IMR-90 (cell line): ENCODE measurements around the gene SNRPB. TPM values are rescaled to one million over a fixed set of nuclear protein-coding genes. Genes with fewer than 3 reads are reported as not detected.

Experiments
- ATAC-seq: fragments of 200-7000 bp; cut with Tn5 transposase; 2 replicates; pipeline ENCODE4 v1.9.1; 2020; ENCODE audit warnings: low read depth, mild to moderate bottlenecking, moderate library complexity
- BruUV-seq: library from RNA; stranded (reverse); fragments of 400-500 nt; replicated peaks from 2 replicates; lab custom pipeline; 2021; lab: Mats Ljungman, UMichigan
- CTCF ChIA-PET: fragments of 300-600 bp; formaldehyde crosslinking; extraction: SDS; loops from one replicate; lab custom pipeline; 2021; ENCODE audit warnings: antibody characterized with exemption; lab: Yijun Ruan, JAX
- POLR2A ChIA-PET: fragments of 300-600 bp; sonication (Branson Sonifier 250); formaldehyde crosslinking; loops from one replicate; lab custom pipeline; 2022; ENCODE audit warnings: antibody characterized with exemption; ENCODE audit not compliant: unreplicated experiment; lab: Charles Lee
- DNase-seq: peaks from one replicate; pipeline ENCODE4 v3.0.0; 2013
- H2AFZ ChIP-seq: replicated peaks from 2 replicates; pipeline ENCODE3; 2013; ENCODE audit warnings: low read length, mild to moderate bottlenecking; ENCODE audit not compliant: poor library complexity
- H2AK5ac ChIP-seq: 2 replicates; pipeline ENCODE4 v1.6.1; 2013; ENCODE audit warnings: low read depth, low read length, inconsistent platforms
- H2AK9ac ChIP-seq: replicated peaks from 2 replicates; pipeline ENCODE3; 2013; ENCODE audit warnings: mild to moderate bottlenecking, low read depth, low read length, moderate library complexity; ENCODE audit not compliant: poor library complexity
- H2BK120ac ChIP-seq: 2 replicates; pipeline ENCODE4 v1.6.1; 2013; ENCODE audit warnings: low read depth, low read length, inconsistent platforms
- H2BK15ac ChIP-seq: 3 replicates; pipeline ENCODE4 v1.6.1; 2013; ENCODE audit warnings: low read depth, low read length, inconsistent platforms
- H2BK20ac ChIP-seq: 2 replicates; pipeline ENCODE4 v1.6.1; 2013; ENCODE audit warnings: low read depth, mild to moderate bottlenecking, inconsistent platforms, low read length, moderate library complexity
- H2BK5ac ChIP-seq: 2 replicates; pipeline ENCODE4 v1.6.1; 2013; ENCODE audit warnings: mild to moderate bottlenecking, low read depth, low read length, inconsistent platforms; ENCODE audit not compliant: poor library complexity, severe bottlenecking
- H3K14ac ChIP-seq: replicated peaks from 2 replicates; pipeline ENCODE4 v1.6.1; 2013; ENCODE audit warnings: low read depth, low read length, inconsistent platforms
- H3K18ac ChIP-seq: 2 replicates; pipeline ENCODE4 v1.6.1; 2013; ENCODE audit warnings: low read depth, low read length, control low read depth
- H3K23ac ChIP-seq: 2 replicates; pipeline ENCODE4 v1.6.1; 2013; ENCODE audit warnings: low read depth, low read length, inconsistent platforms
- H3K27ac ChIP-seq: 2 replicates; pipeline ENCODE4 v1.5.1; 2013; ENCODE audit warnings: mild to moderate bottlenecking, control low read depth, low read length; ENCODE audit not compliant: insufficient read depth
- H3K27me3 ChIP-seq: 2 replicates; pipeline ENCODE4 v1.6.1; 2013; ENCODE audit warnings: low read length; ENCODE audit not compliant: control insufficient read depth, insufficient read depth
- H3K36me3 ChIP-seq: 2 replicates; pipeline ENCODE4 v1.6.1; 2013; ENCODE audit warnings: low read length, mixed read lengths; ENCODE audit not compliant: control insufficient read depth, insufficient read depth
- H3K4ac ChIP-seq: 2 replicates; pipeline ENCODE4 v1.6.1; 2013; ENCODE audit warnings: low read depth, low read length, inconsistent platforms
- H3K4me1 ChIP-seq: 2 replicates; pipeline ENCODE4 v1.6.1; 2013; ENCODE audit warnings: low read length, mixed read lengths; ENCODE audit not compliant: control insufficient read depth, insufficient read depth
- H3K4me2 ChIP-seq: 2 replicates; pipeline ENCODE4 v1.6.1; 2013; ENCODE audit warnings: low read depth, mild to moderate bottlenecking, control low read depth, low read length, moderate library complexity
- H3K4me3 ChIP-seq: 2 replicates; pipeline ENCODE4 v1.5.1; 2013; ENCODE audit warnings: low read depth, mild to moderate bottlenecking, control low read depth, low read length, moderate library complexity; ENCODE audit not compliant: insufficient read depth
- H3K56ac ChIP-seq: 2 replicates; pipeline ENCODE4 v1.6.1; 2013; ENCODE audit warnings: low read length, inconsistent platforms; ENCODE audit not compliant: insufficient read depth; ENCODE audit errors: extremely low read depth
- H3K79me1 ChIP-seq, 2 experiments: 2 replicates each; pipeline ENCODE4 v1.6.1; 2013; ENCODE audit warnings: low read length in 2 of 2, inconsistent platforms in 1 of 2, low read depth in 1 of 2
- H3K9ac ChIP-seq: 2 replicates; pipeline ENCODE4 v1.6.1; 2013; ENCODE audit warnings: low read depth, low read length, control low read depth
- H3K9me1 ChIP-seq: 2 replicates; pipeline ENCODE4 v1.6.1; 2013; ENCODE audit warnings: low read length, inconsistent platforms; ENCODE audit not compliant: insufficient read depth
- H3K9me3 ChIP-seq: 2 replicates; pipeline ENCODE4 v1.6.1; 2013; ENCODE audit warnings: low read length; ENCODE audit not compliant: control insufficient read depth, insufficient read depth
- H4K20me1 ChIP-seq: 2 replicates; pipeline ENCODE4 v1.6.1; 2013; ENCODE audit warnings: low read length, inconsistent platforms; ENCODE audit not compliant: insufficient read depth
- H4K5ac ChIP-seq: 2 replicates; pipeline ENCODE4 v1.6.1; 2013; ENCODE audit warnings: mild to moderate bottlenecking, low read depth, low read length, control low read depth
- H4K8ac ChIP-seq, 2 experiments: 2 replicates each; pipeline ENCODE4 v1.6.1; 2013; ENCODE audit warnings: low read depth in 2 of 2, low read length in 2 of 2, control low read depth in 1 of 2, inconsistent platforms in 1 of 2
- H4K91ac ChIP-seq: 2 replicates; pipeline ENCODE4 v1.6.1; 2013; ENCODE audit warnings: low read depth, low read length, inconsistent platforms; ENCODE audit not compliant: insufficient read depth
- BHLHE40 ChIP-seq: fragments of 150-350 bp; IDR thresholded peaks from 2 replicates; pipeline ENCODE4 v1.6.1; 2016; ENCODE audit warnings: mild to moderate bottlenecking, low read depth, low read length
- MAZ ChIP-seq: IDR thresholded peaks from 2 replicates; pipeline ENCODE4 v1.6.1; 2012; ENCODE audit warnings: low read depth, mild to moderate bottlenecking, low read length, improper control_type of control experiment, moderate library complexity, borderline replicate concordance
- MXI1 ChIP-seq: IDR thresholded peaks from 2 replicates; pipeline ENCODE4 v1.6.1; 2012; ENCODE audit warnings: low read depth, mild to moderate bottlenecking, low read length, moderate library complexity, borderline replicate concordance
- WGBS, 2 experiments: methylation state at CpG; one replicate each; pipeline versions ENCODE4 v1.1.5 to v1.1.7; 2013; ENCODE audit warnings: missing lambda C conversion rate in 2 of 2; ENCODE audit not compliant: insufficient read length in 1 of 2; ENCODE audit errors: extremely low coverage in 2 of 2; 5-methylcytosine and 5-hydroxymethylcytosine counted together
- dilution Hi-C: fragments of 300-500 bp; cut with HindIII; formaldehyde crosslinking; loops from one replicate; pipeline ENCODE4 v1.14.3; 2018; ENCODE audit warnings: low sequenced_read_pairs; ENCODE audit not compliant: unreplicated experiment
- in situ Hi-C: fragments of 300-500 bp; cut with MboI; formaldehyde crosslinking; loops from 3 replicates; pipeline ENCODE4 v1.14.3; 2019; ENCODE audit warnings: low sequenced_read_pairs, inconsistent platforms, mixed read lengths
- intact Hi-C: fragments of 100-400 bp; cut with micrococcal nuclease; formaldehyde crosslinking; loops from 2 replicates; pipeline ENCODE4 v1.10.0; 2022
- polyA plus RNA-seq, 3 experiments: library from polyadenylated mRNA; depleted of rRNA; stranded (reverse); fragments of >200 nt; gene quantifications; 2 replicates each; pipeline ENCODE4 v1.2.3, GENCODE V29; 2012; ENCODE audit warnings: low replicate concordance in 1 of 3
- total RNA-seq: library from RNA; depleted of rRNA; stranded (reverse); fragments of >200 nt; gene quantifications from 2 replicates; pipeline ENCODE4 v1.2.3, GENCODE V29; 2012

Gene SNRPB
- total and polyA plus RNA-seq, 2 of the 4 experiments (the other 2 are of a cell fraction): 103 to 214 TPM

GRCh38 chr20:2469991-2470422, 582 bp downstream of the SNRPB start:
- Histone ChIP-seq H2BK20ac (no peak overlapping the region), H3K23ac (peak overlapping the region; percentile 91), H4K91ac (peak overlapping the region; percentile 30), H3K79me1 (peaks cover 17 to 34% of the 10 kb centered on the region in 2 experiments), H2BK120ac (no peak overlapping the region), H2AFZ (peak overlapping the region; percentile 95), H3K4ac (peak overlapping the region; percentile 87), H2BK5ac (peak overlapping the region; percentile 91), H2BK15ac (no peak overlapping the region), H3K4me2 (peak overlapping the region; percentile 71), H3K4me1 (peaks cover 7% of the 10 kb centered on the region), H3K36me3 (peaks cover 25% of the 10 kb centered on the region), H3K9me1 (peaks cover 18% of the 10 kb centered on the region), H3K9me3 (no peaks in the 10 kb centered on the region), H4K5ac (peak overlapping the region; percentile 26; the same call in 1 of the 2 replicates), H4K8ac (peak overlapping the region; percentile 63 to 73), H3K27ac (peak overlapping the region; percentile 84), H3K9ac (peak overlapping the region; percentile 91), H3K18ac (peak overlapping the region; percentile 3; the same call in 1 of the 2 replicates), H3K27me3 (no peaks in the 10 kb centered on the region), H4K20me1 (peaks cover 44% of the 10 kb centered on the region), H3K56ac (peak overlapping the region; percentile 92), H3K4me3 (peak overlapping the region; percentile 76), H3K14ac (peak overlapping the region; percentile 69), H2AK5ac (peak overlapping the region; percentile 93), H2AK9ac (peak overlapping the region; percentile 99)
- peak; percentile 55 for DNase-seq
- BruUV-seq: no TSS peak
- ChIA-PET POLR2A (no interaction called here), CTCF (no interaction called here)
- ATAC-seq: peak; percentile 46
- intact Hi-C loops (loop anchor here (1.0 to 2.0 kb wide), 2 partner anchors 55 to 183 kb away; partner anchors contain the start of gene NOP56), dilution Hi-C loops (no loop called here), in situ Hi-C loops (loop anchor here (10.0 to 25.0 kb wide), 2 partner anchors 175 to 708 kb away; no protein-coding TSS in a partner anchor)
- TF ChIP-seq BHLHE40 (peak; percentile 47; the same call in 1 of the 2 replicates), MAZ (no peak), MXI1 (0 out of 2 replicates have a peak, but pooled peaks have one; percentile 59)
- 0% methylated on average over 8 of the region's 19 CpGs; no CpG with 5 or more reads in 1 of the 2 experiments for WGBS, 2 experiments
